Stimulated activated CD8-positive, alpha-beta memory T cell treated with anti-CD3 and anti-CD28 coated beads, Interleukin-2, amount 100 ng/mL, for 48 hours (primary cell): Measurements from ENCODE around the gene METTL27.
"Not testable (repeated sequence)": the region's sequence is repeated elsewhere in the genome, so short reads cannot be mapped to it uniquely, and the experiment has no call there.

Source experiments
- DNase-seq, 2 donors: peaks; one replicate each; pipeline ENCODE4 v3.0.0-alpha.2; 2020; ENCODE audit warnings: low read depth in 2 of 2

The METTL27 gene

DNA sequence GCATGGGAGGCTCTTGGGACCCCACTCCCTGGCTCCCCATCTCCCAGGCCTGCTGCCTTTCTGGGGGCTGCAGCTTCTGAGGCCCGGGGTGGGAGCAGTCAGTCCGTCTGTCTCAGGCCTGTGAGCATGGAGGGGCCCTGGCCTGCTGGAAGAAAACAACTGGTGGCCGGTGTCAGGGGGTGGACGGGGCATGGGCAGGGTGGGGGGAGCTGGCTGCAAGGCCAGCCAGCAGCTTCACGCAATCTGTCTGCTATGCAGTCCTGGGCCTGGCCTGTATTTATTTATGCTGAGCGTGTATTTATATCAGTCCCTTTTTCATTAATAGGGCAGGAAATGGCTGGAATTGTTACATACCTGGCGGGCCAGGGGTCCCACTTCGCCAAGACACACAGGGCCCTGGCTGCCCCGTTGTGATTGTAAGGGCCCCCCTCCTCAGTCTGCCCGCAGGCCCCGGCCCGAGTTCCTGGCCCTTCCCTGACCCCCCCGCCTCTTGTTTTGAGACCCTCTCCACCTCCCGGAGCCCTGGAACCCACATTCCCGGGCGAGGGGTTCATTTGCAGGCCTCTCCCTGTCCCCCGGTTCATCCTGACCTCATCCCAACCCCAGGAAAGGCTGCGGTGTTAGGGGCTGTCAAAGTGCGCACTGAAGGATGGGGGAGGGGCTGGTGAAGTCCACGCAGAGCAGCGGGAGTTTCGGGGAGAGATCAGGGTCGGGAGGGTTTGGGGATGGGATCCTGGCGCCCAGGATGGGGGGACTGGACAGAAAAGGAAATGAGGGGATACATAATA lies 26.9 kb upstream of the METTL27 start:
- no peak for DNase-seq

DNA sequence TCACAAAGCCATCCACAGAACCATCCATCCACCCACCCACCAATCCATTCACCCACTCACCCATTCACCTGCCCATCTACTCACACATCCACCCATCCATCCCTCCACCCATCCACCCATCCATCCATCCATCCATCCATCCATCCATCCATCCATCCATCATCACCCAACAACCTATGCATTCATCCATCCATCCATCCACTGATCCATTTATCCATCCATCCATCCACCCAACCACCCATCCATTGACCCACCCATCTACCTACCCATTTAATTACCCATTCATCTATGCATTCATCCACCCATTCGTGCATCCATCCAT lies 24.1 kb upstream of the METTL27 start:
- DNase-seq = no peak

DNA sequence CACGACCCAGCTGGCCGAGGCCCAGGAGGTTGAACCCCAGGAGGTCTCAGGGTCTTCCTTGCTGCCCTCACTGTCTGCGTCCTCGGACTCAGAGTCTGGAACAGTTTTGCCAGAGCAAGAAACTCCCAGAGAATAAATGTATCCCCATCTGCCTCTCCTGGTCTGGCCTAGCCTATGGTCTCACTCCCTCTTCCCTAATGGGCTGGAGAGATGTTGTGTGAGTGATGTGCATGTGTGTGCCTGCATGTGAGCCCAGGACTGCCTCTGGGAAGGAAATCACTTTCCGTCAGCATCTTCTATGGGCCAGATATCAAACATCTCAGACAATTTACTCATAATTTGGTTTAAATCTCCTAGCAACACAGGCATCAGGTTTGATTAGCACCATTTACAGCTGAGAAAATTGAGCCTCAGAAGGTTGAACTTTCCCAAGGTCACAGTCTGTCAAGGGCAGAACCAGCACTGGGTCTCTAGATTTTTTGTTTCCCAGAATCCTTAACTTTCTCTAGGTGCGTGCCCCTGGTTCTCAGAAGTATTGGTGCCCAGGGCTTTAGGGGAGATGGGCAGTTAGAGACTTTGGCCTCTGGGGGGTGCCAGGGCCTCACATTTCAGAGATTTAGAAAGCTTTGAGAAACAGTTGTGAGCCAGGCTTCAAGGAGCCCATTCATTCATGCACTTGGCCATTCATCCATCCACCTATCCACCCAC lies 23.6 kb upstream of the METTL27 start:
- DNase-seq = no peak

- DNase-seq = no peak
These were observed 22.8 kb upstream of the METTL27 start for GRCh38 chr7:73864981-73865711.

GRCh38 chr7:73861305-73861704 lies 19.0 kb upstream of the METTL27 start:
- DNase-seq = no peak

DNA sequence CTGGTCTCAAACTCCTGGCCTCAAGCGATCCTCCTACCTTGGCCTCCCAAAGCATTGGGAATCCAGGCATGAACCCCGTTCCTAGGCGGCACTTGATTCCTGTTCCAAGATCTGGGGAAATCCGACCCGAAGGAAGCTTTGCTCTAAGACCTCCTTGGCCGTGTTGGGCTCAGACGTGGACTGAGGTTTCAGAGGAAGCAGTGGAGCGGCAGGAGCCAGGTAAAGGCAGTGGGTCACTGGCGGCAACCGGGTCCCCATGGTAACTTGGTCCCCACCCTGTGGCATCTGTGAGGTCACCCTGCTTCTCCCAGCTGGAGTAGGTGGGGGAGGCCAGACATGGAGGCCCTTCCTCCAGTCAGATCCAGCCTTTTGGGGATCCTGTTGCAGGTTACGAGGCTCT lies 18.5 kb upstream of the METTL27 start, which contains the start of gene TMEM270:
Gene TMEM270 (plus strand): TSS at position 301 of the 400 bp plus-strand sequence. CDS start 36 bp downstream, at position 337.
- no peak for DNase-seq

- no peak for DNase-seq
These were observed 16.5 kb upstream of the METTL27 start for GRCh38 chr7:73858807-73859206.

- DNase-seq = no peak
These were observed 14.6 kb upstream of the METTL27 start for GRCh38 chr7:73856941-73857340.

DNA sequence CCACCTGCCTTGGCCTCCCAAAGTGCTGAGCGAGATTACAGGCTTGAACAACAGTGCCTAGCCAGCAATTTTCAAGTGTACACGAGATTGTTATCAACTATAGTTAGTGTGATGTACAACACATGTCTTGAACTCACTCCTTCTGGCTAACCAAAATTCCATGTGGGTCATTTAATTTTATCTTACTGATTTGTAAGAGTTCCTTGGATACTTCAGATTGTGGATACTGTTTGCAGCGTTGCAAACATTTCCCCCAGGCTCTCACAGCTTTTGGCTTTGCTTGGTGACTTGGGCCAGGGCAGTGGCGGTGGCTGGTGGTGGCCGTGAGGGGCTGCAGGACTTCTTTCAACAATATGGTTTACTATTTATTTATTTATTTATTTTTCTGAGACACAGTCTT lies 10.2 kb upstream of the METTL27 start:
- DNase-seq = no peak

DNA sequence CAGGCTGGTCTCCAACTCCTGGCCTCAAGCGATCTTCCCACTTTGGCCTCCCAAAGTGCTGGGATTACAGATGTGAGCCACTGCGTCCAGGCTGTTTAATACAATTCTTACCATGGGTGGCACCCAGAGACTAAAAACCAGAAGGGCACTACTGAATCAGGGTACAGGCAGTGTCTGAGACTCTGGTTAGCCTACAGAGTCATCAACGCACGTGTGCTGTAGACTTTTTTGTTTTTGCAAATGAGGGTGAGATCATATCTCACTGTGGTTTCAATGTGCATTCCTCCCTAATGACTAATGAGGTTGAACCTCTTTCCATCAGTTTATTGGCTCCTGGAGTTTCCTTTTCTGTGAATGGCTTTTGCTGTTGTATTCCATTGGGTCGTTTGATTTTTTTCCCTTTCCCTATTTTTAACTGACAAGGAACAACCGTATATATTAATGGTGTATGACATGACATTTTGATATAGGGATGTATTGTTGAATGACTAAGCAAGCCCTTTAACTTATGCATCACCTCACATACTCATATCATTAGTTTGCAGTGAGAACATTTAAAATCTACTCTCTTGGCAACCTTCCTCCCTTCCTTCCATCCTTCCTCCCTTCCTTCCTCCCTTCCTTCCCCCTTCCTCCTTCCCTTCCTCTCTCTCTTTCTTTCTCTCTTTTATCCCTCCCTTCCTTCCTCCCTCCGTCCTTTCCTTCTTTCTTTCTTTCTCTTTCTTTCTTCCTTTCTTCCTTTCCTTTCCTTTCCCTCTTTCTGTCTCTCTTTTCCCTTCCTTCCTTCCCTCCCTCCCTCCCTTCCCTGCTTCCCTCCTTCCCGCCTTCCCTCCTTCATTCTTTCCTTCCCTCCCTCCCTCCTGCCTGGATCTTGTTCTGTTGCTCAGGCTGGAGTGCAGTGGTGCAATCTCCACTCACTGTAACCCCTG lies 9.4 kb upstream of the METTL27 start:
- no peak for DNase-seq

DNA sequence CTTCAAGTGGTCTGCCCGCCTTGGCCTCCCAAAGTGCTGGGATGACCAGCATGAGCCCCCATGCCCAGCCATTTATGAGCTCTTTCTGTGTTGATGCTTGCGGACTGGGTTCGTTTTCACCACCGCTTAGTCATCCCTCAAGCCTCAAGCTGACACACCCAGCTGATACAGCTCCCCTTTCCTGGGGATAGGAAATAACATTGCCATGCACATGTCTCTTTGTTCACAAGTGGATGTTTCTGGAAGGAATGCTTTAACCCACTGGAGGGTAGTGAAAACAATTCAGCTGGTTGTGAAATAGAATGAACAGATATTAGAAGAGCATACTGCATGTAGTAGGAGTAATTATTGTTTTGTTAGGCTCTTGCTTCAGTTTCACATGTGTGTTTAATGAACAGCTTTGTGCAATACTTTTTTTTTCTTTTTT lies 8.5 kb upstream of the METTL27 start:
- DNase-seq = no peak

GRCh38 chr7:73847941-73848723 lies 5.8 kb upstream of the METTL27 start:
- no peak for DNase-seq

DNA sequence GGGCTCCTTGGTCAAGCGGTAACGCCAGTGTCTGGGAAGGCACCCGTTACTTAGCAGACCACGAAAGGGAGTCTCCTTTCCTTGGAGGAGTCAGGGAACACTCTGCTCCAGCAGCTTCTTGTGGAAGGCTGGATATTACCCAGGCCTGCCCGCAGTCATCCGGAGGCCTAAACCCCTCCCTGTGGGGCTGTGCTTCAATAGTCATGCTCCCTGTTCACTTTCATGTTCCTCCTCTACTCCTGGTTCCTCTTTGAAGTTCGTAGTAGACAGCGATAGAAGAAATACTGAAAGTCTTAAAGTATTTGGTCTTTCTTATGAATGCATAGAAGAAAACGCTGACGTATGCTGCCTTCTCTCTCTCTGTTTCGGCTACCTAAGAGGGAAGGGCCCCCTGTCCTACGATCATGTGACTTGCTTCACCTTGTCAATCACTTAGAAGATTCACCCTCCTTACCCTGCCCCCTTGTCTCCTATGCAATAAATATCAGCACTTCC lies 3.4 kb upstream of the METTL27 start:
- not testable (repeated sequence) for DNase-seq

DNA sequence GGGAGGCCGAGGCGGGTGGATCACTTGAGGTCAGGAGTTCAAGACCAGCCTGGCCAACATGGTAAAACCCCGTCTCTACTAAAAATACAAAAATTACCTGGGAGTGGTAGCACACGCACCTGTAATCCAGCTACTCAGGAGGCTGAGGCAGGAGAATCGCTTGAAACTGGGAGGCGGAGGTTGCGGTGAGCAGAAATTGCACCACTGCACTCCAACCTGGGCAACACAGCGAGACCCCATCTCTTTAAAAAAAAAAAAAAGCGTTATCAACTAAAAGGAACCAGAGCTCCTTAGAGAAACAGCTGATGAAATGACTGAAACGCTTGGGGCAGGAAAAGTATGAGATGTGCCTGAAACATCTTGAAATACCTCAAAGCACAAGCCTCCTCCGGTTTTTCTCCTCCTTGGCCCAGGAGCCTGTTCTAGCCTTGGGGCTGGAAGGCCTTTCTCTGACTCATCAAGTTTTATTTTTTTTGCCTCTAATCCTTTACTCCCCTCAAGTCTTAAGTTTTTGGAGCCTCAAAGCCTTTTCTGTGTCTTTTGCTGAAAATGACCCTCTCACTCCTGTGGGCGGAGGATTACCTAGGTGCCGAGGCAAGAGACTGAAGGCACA lies 2.6 kb upstream of the METTL27 start:
- no peak for DNase-seq

DNA sequence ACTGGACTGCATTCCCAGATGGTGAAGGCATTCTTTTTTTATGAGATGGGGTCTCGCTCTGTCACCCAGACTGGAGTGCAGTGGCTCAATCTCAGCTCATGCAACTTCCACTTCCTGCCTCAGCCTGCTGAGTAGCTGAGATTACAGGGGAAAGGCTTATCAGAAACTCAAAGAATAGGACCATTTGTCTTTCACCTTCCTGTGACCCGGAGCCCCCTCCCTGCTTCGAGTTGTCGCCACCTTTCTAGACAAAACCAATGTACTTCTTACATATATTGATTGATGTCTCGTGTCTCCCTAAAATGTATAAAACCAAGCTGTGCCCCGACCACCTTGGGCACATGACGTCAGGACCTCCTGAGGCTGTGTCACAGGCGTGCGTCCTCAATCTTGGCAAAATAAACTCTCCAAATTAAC lies 1.8 kb upstream of the METTL27 start:
- DNase-seq = no peak

DNA sequence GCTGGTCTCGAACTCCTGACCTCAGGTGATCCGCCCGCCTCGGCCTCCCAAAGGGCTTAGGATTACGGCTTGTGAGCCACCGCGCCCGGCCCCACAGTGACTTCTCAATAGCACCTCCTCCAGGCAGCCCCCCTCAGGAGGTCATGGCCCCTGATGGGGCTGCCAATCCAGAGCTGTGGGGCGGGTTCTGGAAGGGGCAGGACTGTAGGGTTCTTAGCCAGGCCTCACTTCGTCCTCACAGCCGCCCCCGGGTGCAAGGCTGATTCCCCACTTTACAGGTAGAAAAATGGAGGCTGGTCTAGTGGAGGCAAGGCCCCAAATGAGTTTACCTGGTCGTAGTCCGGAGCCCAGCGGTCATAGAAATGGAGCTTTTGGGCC lies 638 bp downstream of the METTL27 start:
- no peak for DNase-seq

DNA sequence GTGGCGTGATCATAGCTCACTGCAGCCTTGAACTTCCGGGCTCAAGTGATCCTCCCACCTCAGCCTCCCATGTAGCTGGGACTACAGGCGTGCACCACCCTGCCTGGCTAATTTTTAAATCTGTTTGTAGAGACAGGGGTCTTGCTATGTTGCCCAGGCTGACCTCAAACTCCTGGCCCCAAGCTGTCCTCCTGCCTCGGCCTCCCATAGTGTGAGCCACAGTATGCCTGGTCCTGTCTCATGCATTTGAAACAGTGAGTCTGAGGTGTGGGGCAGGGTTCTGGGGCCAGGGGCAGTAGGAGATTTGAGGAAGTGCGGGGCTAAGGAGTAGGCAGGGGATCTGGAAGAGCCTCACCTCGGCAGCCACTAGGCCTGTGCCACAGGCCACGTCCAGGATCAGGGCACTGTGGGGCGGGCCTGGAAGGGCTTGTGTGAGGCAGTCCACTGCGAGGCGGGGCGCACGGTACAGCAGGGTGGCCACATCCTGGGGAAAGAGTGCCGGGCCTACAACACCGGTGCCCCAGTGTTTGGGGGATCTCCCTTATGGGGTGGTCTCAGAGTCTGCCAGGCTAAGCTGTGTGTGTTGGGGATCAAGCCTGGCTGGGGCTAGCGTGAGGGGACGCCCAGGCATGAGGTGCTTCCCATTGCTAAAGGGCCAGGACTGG lies 1.5 kb downstream of the METTL27 start:
- no peak for DNase-seq

DNA sequence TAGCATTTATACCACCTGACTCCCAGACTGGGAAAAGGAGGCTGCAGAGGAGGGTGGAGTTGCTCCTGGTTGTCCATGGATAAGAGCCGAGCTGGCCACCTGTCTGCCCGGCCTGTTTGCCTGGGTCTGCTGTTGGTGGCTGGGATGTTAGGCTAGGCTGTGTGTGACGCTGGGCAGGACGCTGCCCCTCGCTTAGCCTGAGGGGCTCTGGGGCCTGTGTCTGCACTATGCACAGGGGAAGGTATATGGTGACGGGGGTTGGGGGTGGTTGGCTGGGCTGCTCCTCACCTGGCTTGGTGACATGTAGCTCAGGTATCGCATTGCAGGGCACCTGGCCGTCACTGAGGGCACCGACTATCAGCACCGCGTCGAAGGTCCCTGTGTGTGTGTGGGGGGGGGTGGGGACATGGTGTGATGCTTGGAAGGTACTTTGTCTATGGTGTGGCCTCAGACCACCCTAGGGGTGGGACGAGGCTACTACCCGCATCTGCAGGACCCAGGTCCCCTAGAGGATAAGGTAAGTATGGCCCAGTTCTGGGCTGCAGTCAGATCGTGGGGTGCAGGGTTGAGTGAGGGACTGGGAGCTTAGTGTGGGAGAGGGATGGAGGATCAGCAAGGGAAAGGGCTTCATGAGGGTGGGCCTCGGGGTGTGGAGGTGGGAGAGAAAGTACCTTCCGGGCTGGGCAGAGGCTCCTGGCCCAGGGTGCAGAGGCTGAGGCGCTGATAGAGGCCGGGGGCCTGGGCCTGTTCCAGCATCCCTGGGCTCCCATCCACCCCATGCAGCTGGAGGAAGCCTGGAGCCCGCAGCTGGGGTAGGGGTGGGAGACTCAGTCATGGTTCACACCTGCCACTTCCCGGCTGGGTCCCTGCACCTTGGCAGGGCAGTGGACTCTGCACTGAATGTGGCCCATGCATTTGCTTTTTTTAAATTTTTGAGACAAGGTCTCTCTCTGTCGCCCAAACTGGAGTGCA lies 2.3 kb downstream of the METTL27 start:
- DNase-seq = no peak
